HG03521 (cell line): Measurements from ENCODE around the gene THOC7.

ENCODE experiments used
- ATAC-seq: cut with Tn5 transposase; IDR thresholded peaks from one replicate; pipeline ENCODE4 v1.9.1; 2021; ENCODE audit warnings: mild to moderate bottlenecking, moderate library complexity; ENCODE audit not compliant: unreplicated experiment

Gene THOC7

DNA sequence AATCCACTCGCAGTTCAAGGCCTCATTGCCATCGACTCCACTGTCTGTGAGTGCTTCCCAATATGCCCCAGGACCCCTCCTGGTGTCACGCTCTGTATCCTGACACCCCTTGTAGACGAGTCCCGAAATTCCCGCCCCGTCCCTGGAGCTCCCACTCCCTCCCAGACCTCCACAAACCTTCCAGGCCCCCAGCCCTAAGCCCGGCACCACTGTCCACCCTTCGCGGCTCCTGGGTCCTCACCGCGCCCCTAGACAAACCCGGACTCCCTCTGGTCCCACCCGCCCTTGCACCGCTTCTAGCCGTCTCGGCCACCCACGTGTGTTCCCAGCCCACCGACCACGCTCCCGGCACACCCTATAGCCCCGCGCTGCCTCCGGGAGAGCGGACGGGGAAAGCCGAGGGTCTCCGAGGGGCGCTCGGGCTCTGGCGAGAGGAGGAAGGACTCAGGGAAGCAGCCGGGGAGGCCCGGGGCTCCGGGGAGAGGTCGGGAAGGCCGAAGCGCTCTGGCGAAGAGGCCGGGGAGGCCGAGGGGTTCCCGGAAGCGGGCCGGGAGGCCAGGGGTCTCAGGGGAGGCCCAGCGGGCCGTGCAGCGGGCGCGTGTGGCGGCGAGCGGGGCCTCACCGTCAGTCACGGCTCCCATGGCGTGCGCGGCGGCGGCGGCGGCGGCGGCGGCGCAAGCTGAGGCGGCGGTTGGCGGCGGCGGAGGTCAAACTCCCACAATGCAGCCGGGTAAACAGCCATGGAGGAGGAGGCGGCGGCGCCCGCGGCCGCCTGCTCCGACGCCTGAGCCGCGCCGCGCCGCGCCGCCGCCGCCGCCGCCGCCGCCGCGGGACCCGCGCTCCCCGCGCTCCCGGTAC, at the start of gene THOC7, which contains the start of gene ATXN7:
TSS of gene THOC7 (minus strand) at position 656 of the 858 bp plus-strand sequence. CDS start at position 641, 15 bp downstream.
TSS of gene ATXN7 (plus strand) at position 718 of the 858 bp plus-strand sequence. CDS start 48,732 bp downstream, outside the sequence.
- peak; percentile 71 for ATAC-seq

GRCh38 chr3:63912768-63913588, 49.4 kb upstream of the THOC7 start:
- ATAC-seq, result peak; percentile 10

- peak; percentile 76 for ATAC-seq
Observed at GRCh38 chr3:63911873-63912767, 48.5 kb upstream of the THOC7 start, which contains the start of gene SCAANT1. TSS of gene SCAANT1 (minus strand) at chr3:63912383.

- no peak for ATAC-seq
Observed at GRCh38 chr3:63911509-63911872, 47.9 kb upstream of the THOC7 start.

- ATAC-seq, result no peak
Observed at GRCh38 chr3:63910891-63911290, 47.3 kb upstream of the THOC7 start.

- no peak for ATAC-seq
Observed at GRCh38 chr3:63910001-63910400, 46.4 kb upstream of the THOC7 start.

DNA sequence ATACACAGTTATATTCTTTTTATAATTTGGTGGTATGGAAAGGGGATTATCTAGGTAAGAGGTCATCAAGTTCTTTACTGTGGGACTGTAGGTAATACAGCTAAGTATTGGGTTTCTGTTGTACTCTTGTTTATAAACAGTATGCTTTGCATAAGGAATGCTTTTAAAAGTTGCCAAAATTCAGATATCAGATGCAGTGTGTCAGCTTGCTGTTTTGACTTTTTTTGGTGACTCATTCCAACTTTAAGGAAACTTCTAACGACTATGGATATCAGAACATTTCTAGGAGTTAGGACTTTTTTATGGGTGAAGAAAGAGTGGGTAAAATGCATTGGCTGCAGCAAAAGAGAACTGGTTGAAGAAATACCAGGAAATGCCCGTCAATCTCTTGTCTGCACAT, 45.8 kb upstream of the THOC7 start:
- no peak for ATAC-seq

DNA sequence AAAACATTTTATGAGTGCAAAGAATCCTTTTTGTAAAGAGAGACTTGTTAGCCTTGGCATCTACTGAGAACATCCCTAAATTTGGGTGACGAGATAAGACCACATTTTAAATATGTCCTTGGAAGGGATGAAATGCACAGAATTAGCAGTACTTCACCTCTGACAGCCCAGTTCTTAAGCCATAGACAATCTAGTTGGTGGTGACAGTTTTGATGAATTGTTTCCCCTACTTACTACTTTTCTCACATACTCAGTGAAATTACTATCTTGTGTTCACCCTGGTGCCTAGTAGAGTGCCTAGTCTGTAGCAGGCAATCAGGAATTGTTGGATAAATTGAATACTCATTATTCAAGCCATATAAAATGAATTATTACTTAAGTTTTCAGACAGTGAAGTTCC, 45.2 kb upstream of the THOC7 start:
- no peak for ATAC-seq

DNA sequence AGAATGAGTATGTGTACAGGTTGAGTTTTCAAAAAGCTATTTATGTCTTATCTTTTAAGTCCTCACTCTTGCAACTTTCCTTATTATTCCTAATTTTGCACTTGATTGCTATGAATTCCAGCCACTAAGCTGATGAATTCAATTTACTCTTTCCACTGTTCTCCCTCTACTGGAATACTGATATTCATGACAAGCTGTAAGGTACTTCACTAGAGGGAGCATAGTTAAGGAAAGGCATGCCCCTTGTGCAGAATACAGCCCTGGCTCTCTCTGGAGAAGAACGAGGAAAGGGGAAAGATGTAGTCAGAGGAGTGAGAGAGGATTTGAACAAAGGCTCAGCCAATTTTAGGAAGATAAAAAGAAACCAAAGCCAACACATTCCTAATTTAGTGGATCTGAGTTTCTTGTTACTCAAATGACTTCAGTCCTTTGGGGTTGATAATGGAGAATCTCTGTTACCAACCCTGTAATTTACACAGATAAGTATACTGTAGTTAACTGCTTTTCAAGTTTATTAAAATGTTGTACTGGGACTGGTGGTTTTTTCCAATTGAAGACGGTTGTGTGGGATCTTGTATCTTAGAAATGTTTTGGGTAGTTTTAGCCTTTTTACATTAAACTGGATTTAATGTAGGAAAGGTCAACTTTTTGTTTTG, 44.6 kb upstream of the THOC7 start:
- no peak for ATAC-seq

DNA sequence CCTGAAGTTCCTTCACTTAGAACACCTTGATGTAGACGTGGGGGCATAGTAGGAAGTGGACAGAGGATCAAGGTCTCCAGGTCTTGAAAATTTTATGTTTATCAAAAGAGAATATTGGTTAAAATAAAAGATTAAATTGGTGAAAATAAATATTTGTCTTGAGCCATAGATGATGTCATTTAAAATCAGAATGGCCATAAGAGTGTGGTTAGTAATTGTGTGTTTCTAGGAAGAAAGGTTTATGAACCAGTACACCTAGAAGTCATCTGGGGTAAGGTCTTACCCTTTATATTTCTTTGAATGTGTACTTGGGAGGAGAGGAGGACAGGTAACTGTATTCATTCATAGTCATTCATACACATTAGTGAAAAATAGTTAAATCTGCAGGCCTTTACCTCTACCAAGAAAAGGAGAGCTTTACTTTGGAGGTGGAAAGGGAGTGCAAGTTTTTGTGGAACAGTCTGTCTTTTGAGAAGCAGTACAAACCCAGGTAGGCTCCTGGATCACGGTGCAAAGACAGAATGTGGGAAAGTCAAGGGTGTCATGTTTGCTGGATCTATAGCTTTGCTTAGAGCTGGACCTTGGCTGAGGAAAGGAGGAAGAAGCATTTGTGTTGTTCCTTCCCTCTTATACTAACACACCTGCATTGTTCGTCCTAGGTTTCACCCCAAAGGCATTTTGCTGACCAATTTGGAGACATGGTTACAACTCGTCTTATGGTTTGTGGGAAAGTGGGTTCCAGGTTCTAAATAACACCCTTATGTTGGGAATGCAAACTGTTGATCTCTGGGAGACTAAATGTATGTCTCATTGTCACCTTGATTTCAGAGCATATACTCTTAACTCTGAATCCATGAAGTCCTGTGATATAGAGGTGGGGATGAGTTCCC, 42.4 kb upstream of the THOC7 start:
- no peak for ATAC-seq

- no peak for ATAC-seq
Observed at GRCh38 chr3:63900459-63900858, 36.9 kb upstream of the THOC7 start.

DNA sequence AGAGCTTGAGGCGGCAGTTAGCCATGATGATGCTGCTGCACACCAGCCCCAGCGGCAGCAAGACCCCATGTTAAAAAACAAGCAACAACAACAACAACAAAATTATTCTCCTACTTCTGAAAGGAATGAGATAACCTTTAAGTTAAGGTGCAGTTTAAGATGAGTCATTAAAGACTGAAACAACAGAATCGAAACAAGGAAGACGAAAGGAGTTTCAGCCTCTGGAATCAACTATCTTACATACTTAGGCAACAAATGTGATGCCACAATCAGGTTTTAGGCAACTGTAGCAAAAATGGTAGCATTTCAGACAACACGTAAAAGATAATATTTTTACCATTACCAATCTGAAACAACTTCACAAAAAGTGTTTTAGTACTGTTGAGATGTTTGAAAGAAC, 36.4 kb upstream of the THOC7 start:
- ATAC-seq, result no peak

DNA sequence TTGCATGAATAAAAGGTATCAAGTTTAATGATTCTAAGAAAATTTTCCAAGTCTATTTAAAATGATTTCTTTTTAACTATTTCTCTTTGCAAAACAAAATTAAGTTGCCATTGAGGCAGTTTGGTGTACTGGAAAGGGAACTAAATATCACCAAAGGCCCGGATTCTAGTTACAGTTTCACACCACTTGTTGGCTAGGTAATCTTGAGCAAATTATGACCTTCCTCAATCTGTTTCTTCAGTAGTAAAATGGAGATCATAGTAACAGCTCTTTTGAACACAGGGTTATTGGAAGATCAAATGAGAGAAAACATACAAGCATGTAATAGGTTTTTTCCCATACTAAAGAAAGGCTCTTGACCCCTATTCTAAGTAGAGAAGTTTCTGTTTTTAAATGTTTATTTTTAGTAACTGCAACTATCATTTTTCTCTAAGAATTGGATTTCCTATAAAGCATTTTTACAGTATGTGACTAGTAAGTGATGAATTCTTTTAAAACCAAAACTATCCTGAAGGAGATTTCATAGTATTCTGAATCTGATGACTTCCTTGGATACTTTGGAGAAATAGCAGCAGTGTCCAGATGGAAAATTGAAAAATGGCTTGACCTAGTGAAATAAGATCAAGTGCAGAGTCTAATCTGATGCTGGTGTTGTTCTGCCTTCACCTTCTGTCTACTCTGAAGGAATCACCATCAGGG, 32.9 kb upstream of the THOC7 start:
- ATAC-seq, result peak; percentile 73

GRCh38 chr3:63895422-63896189, 32.0 kb upstream of the THOC7 start:
- no peak for ATAC-seq

DNA sequence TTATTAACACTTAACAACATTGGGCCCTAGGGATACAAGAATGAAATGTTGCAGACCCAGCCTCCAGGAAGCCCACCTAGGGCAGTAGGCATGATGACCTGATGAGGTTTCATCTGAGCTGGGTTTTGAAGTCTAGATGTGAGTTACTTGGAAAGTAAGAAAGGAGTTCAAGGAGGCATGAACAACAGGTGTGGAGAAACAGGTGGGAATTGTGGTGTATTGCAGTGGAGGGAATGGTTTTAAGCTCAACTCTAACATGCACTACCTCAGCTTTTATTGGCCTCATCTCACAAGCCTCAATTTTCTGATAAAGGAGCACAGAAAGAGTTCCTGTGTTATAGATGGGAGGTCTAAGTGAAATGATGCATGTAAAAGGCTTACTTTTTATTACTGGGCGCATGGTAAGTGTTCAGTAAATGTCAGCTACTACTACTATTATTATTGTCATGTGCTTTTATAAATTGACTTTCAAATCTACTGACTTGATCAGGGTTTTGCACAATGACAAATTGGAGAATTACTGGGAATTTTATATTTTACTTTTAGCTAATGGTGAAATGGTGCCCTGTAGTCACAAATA, 29.3 kb upstream of the THOC7 start:
- no peak for ATAC-seq

- ATAC-seq, result no peak
Observed at GRCh38 chr3:63891518-63891917, 27.9 kb upstream of the THOC7 start.

DNA sequence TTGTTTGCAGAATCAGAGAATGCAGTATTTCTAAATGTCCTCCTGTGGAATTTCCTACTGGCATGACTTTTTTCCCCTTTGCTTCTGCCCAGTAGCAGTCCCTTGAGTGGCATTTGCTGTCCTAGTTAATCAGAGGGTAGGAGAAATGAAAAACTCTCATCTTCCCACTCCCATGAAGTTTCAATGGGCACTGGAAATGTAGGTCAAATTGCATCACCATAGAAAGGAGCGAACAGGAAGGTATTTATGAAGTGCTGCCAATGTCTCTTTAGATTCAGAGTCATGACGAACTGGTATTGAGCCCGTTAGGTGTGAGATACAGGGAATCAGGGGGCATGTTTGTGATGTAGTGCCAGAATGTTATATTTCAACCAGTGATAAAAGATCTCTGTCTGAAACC, 23.3 kb upstream of the THOC7 start:
- no peak for ATAC-seq

DNA sequence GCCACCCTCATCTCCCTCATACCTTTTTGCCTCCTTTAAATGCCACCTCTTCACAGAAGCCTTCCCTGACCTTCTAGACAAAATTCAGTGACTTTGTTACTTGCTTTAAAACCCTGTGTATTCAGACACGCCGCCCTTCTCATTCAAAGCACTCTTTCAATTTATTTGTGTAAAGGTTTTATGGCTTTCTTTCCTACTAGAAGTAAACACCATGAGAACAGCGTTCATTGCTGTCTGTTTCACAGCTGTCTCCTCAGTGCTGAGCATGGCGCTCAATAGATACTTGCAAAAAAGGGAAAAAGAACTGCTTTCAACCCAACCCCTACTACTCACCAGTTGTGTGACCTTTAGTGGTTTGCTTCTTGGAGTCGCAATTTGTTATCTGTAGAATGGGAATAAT, 17.0 kb upstream of the THOC7 start:
- no peak for ATAC-seq
